PC-9 (cell line): ENCODE measurements around the gene BCO2. TPM values are rescaled to one million over a fixed set of nuclear protein-coding genes. Genes with fewer than 3 reads are reported as not detected.

Experiments used
- total RNA-seq: library from RNA; stranded (reverse); gene quantifications from 2 replicates; pipeline ENCODE4 v1.2.3, GENCODE V29; 2021

BCO2 gene
- total RNA-seq, 1 experiment from 2014 or later = 3.0 TPM

Other genes with a start within 250 kb of the BCO2 start
- gene DIXDC1, start 238.2 kb upstream of the BCO2 start, total RNA-seq = 4.4 and 4.9 TPM in 2 replicates
- 27.8 and 44.9 TPM in 2 replicates for gene DLAT, start 150.1 kb upstream of the BCO2 start, total RNA-seq
- 2.0 and 4.8 TPM in 2 replicates for gene PIH1D2, start 101.5 kb upstream of the BCO2 start, total RNA-seq
- gene NKAPD1, start 101.2 kb upstream of the BCO2 start, total RNA-seq = 16.5 and 17.6 TPM in 2 replicates
- gene TIMM8B, start 88.8 kb upstream of the BCO2 start, total RNA-seq = 42.4 and 44.3 TPM in 2 replicates
- gene SDHD, start 88.6 kb upstream of the BCO2 start, total RNA-seq = 99.5 and 122 TPM in 2 replicates
- gene IL18, start 11.4 kb upstream of the BCO2 start, total RNA-seq = 42.8 and 59.1 TPM in 2 replicates
- not detected in 2 replicates for gene TEX12, start 8.1 kb upstream of the BCO2 start, total RNA-seq
- gene PTS, start 50.9 kb downstream of the BCO2 start, total RNA-seq = 37.6 and 43.0 TPM in 2 replicates
- not detected in 2 replicates for gene PLET1, start 85.3 kb downstream of the BCO2 start, total RNA-seq